22Rv1 (cell line): ENCODE measurements around the gene KLF13.

ENCODE experiments used
- H3K27ac ChIP-seq: fragments of 450-650 bp; 2 replicates; pipeline ENCODE4 v1.5.1; 2017
- CTCF ChIP-seq: fragments of 450-650 bp; IDR thresholded peaks from 2 replicates; pipeline ENCODE4 v1.5.1; 2017; ENCODE audit warnings: mild to moderate bottlenecking
- ZFX ChIP-seq: fragments of 450-650 bp; IDR thresholded peaks from 2 replicates; pipeline ENCODE4 v1.6.1; 2017; ENCODE audit warnings: antibody characterized with exemption, borderline replicate concordance

The KLF13 gene

GRCh38 chr15:31325595-31326155, 960 bp upstream of the KLF13 start:
- no peak for TF ChIP-seq ZFX
- no peak for TF ChIP-seq CTCF
- peak overlapping the region; percentile 77 for H3K27ac ChIP-seq

GRCh38 chr15:31326875-31327668, 437 bp downstream of the KLF13 start:
- TF ChIP-seq ZFX = no peak
- TF ChIP-seq CTCF = no peak
- peak overlapping the region; percentile 77 for H3K27ac ChIP-seq

GRCh38 chr15:31327669-31328427, 1.2 kb downstream of the KLF13 start:
- peak overlapping the region; percentile 77; the same call in 1 of the 2 replicates for H3K27ac ChIP-seq
- TF ChIP-seq CTCF (no peak), ZFX (no peak)

GRCh38 chr15:31328428-31328968, 1.9 kb downstream of the KLF13 start:
- H3K27ac ChIP-seq = peak overlapping the region; percentile 77; the same call in 1 of the 2 replicates

GRCh38 chr15:31328969-31329639, 2.5 kb downstream of the KLF13 start:
- no peak for TF ChIP-seq ZFX
- TF ChIP-seq CTCF = no peak
- H3K27ac ChIP-seq = no peak overlapping the region

More at GRCh38 chr15:31328428-31328968, 1.9 kb downstream of the KLF13 start:
- TF ChIP-seq CTCF (no peak), ZFX (no peak)

- no peak for TF ChIP-seq ZFX
- no peak for TF ChIP-seq CTCF
- no peak overlapping the region for H3K27ac ChIP-seq
These were observed 3.0 kb downstream of the KLF13 start for GRCh38 chr15:31329640-31330010.
